Adrenal gland (tissue), 5 donors: ENCODE data around the gene BTBD1.

Experiments used
- CTCF ChIP-seq, 6 experiments: fragments of 450-650 bp in 4 of 6; fragments of 200-600 bp in 2 of 6; sonication (generic) in 1 of 6; IDR thresholded peaks; 1 replicate in 5 of 6; 2 replicates in 1 of 6; pipeline versions ENCODE4 v1.5.1 to v1.8.0; 2016 to 2021; ENCODE audit warnings: antibody characterized with exemption in 6 of 6, mild to moderate bottlenecking in 2 of 6, moderate library complexity in 1 of 6
- POLR2A ChIP-seq, 2 donors: fragments of 450-650 bp; IDR thresholded peaks; one replicate each; pipeline ENCODE4 v1.6.1; 2017; ENCODE audit warnings: antibody characterized with exemption in 2 of 2, mild to moderate bottlenecking in 2 of 2, moderate library complexity in 1 of 2
- donor health status: DM: no; HTN: no; CAD: no.

DNA sequence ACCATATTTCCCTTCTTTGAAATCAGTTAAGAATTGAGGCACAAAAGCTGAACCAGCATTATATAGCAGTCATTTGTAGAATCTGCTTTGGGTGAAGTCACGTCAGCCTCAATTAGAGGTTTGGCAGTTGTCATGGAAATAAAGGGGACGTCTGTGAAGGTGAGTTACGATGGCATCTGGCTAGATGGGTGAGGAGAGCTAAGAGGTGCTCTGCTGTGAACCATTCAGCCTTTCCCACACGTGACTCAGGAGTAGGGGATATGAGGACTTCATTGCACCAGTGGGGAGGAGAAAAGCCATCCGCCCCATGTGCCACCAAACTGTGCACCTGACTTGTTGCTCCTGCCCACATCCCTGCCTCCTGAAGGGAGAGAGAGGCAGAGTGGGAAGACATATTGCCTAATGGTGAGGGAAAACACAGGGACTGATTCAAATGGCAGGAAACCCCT, 52.8 kb downstream of the BTBD1 start:
- TF ChIP-seq CTCF (IDR thresholded peaks at IDR 0.05) (no peak), POLR2A (IDR thresholded peaks at IDR 0.05) (no peak)
